GM15510 (cell line): ENCODE data around the gene CARNS1.

ENCODE experiments used
- POLR2A ChIP-seq: IDR thresholded peaks from 3 replicates; pipeline ENCODE4 v1.6.1; 2011; ENCODE audit warnings: borderline replicate concordance; ENCODE audit not compliant: insufficient read length; ENCODE audit errors: extremely low read depth

The CARNS1 gene

DNA sequence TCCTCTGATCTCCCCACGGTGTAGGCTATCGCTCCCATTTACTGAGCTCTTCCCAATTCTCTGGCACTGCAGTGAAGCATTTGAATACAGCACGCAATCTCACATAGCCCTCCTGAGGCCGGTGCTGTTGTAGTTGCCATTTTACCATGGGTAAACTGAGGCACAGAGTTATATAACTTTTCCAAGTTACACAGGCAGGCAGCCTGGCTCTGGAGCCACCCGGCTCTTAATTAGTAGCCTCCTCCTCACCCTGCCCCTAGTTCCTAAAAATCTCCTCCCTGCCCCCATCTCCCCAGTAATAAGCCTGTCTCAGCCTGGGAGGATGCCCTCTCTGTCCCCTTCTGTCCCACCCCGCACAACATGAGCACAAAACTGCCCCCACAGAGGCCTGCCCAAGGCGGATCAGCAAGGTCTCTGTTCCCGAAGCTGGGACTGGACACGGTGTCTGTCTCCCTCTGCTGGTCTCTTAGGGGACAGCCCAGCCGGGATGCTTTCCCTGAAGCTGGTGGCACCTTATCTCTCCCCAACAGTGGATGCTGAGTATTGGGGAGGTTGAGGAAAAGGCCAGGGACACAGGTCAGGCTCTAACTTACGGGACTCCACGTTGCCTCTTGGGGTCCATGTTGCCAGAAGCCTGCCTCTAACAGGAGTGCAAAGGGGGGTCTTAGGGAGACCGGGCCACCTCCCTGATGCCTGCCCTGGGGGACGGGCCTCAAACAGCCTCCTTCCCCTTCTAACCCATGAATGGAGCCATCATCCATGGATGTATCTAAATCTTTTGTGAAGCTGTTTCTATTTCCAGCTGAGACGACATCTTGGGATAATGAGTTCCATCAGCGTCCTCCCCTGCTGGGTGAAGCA lies 33.0 kb upstream of the CARNS1 start:
- no peak for TF ChIP-seq POLR2A

DNA sequence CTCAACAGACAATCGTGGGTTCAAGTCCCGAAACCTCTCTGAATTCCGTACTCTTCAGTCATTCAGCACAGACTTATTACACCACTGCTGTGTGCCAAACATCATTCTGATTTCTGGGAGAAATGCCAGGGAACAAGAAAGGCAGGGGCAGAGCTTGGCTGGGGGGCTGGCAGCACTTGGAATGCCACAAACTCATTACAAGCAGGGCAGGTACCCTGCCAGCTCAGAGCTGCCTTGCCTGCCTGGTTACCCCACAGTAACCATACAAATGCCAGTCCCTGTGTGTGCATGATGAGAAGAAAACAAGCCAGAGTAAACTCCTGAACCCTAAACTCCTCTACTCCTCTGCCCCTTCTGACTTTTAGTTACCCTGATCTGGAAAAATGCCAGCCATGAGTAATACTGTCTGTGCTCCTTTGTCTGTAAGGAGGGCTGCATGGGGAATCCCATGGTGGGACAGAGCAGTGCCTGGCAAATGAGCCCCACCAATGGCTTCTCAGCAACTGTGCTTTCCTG lies 30.6 kb upstream of the CARNS1 start:
- TF ChIP-seq POLR2A = no peak

GRCh38 chr11:67387069-67387468 lies 28.4 kb upstream of the CARNS1 start:
- no peak for TF ChIP-seq POLR2A

- TF ChIP-seq POLR2A = no peak
Measured at GRCh38 chr11:67387518-67387917, 28.0 kb upstream of the CARNS1 start.

DNA sequence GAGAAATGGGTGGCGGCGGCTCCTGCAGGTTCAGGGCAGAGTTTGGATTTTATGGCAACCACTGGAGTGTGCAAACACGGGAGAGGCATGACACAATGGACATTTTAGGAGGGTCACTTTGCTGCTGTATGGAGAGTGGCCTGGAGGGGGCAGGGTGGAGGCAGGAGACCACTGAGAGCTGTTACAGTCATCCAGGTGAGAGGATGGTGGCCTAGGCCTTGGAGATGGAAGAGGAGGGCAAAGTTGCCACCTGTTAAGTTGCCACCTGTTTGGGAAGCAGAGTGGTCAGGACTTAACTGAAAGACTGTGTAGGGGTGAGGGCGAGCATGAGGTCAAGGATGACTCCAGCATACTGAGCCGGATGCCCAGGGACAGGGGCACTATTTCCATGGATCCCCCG lies 26.0 kb upstream of the CARNS1 start:
- no peak for TF ChIP-seq POLR2A

DNA sequence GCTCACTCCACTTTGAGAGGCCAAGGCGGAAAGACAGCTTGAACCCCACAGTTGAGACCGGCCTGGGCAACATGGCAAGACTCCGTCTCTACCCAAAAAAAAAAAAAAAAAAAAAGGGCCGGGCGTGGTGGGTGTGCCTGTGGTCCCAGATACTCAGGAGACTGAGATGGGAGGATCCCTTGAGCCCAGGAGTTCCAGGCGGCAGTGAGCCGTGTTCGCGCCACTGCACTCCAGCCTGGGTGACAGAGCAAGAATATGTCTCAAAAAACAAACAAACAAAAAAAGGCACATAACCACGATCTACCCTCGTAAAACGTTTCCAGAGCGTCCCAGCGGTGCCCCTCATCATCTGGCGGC lies 24.6 kb upstream of the CARNS1 start:
- no peak for TF ChIP-seq POLR2A

GRCh38 chr11:67391304-67392182 lies 23.9 kb upstream of the CARNS1 start, which contains the start of gene RAD9A:
TSS of gene RAD9A (plus strand) at chr11:67391986. CDS start at chr11:67392045, 59 bp downstream.
- TF ChIP-seq POLR2A = peak; percentile 81

DNA sequence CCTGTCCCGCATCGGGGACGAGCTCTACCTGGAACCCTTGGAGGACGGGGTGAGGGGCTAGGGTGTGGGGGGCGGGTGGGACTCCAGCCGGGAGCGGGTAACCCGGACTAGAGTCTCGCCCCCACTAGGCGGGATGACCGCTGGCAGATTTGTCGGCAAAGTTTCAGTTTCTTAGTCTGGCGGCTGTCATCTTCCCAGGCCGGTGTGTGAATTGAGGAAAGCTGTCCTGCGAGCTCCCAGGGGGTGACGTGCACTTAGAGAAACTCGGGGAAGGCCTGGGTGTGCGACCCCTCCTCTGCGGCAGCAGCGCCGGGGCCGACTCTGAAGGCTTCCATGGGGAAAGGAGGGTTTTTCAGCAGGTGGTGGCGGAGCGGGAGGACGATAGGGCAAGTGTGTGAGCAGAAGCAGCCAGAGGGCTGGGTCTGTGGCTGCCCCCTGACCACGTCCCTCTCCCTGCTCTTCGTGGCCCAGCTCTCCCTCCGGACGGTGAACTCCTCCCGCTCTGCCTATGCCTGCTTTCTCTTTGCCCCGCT lies 23.2 kb upstream of the CARNS1 start:
- TF ChIP-seq POLR2A = no peak

DNA sequence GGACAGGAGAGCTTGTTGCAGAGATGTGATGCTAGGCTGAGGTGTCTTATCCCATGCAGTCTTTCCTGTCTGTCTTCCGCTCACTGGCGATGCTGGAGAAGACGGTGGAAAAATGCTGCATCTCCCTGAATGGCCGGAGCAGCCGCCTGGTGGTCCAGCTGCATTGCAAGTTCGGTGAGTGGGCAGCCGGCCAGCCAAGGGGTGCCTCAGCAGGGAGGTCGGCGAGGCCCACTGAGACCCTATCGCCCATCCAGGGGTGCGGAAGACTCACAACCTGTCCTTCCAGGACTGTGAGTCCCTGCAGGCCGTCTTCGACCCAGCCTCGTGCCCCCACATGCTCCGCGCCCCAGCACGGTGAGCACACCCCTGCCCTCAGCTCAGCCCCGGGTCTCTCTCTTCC lies 22.0 kb upstream of the CARNS1 start:
- no peak for TF ChIP-seq POLR2A

DNA sequence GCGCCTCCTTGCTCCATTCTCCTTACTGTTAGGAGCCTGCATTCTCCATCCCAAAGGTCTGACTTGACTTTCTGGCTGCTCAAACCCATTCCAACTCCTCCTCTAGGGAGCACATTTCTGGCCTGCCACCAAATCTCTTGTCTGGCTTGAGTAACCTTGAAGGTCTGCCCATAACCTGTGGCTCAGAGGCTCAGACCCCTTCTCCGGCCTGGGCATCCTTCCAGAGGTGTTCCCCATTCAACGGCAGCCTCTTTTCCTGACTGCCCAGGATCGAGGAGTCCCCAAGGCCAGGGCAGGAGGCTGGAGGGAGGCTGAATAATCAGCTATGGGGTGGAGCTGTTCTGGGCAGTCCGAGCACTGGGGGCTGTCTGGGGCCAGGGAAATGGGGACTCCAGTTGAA lies 21.5 kb upstream of the CARNS1 start:
- TF ChIP-seq POLR2A = no peak

DNA sequence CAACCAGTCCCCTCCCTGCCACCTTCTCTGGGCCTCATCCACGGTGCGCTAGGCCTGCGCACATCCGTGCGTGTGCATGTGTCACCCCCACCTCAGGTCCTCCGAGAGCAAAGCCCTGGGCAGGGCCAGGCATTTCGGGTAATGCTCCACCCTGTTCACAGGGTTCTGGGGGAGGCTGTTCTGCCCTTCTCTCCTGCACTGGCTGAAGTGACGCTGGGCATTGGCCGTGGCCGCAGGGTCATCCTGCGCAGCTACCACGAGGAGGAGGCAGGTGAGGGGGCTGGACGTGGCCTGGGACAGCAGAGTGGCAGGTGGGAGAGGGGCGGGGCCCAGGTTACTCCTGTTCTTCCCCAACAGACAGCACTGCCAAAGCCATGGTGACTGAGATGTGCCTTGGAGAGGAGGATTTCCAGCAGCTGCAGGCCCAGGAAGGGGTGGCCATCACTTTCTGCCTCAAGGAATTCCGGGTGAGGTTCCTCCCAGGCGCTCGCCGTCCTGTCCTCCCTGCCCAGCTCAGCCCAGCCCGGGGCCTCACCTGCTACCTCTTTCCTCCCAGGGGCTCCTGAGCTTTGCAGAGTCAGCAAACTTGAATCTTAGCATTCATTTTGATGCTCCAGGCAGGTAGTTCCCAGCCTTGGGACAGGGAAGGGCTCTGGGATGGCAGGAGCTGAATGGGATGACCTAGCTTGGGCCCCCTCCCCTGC lies 19.8 kb upstream of the CARNS1 start:
- no peak for TF ChIP-seq POLR2A

DNA sequence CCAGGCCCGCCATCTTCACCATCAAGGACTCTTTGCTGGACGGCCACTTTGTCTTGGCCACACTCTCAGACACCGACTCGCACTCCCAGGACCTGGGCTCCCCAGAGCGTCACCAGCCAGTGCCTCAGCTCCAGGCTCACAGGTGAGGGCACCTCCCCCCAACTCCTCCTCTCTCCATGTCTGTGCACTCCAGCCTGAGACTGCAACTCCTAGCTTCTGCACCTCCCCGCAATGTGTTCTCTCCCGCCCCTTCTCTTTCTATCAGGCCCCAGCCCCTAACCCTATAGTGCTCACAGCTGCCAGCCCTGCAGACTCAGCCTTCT lies 19.3 kb upstream of the CARNS1 start:
- no peak for TF ChIP-seq POLR2A

DNA sequence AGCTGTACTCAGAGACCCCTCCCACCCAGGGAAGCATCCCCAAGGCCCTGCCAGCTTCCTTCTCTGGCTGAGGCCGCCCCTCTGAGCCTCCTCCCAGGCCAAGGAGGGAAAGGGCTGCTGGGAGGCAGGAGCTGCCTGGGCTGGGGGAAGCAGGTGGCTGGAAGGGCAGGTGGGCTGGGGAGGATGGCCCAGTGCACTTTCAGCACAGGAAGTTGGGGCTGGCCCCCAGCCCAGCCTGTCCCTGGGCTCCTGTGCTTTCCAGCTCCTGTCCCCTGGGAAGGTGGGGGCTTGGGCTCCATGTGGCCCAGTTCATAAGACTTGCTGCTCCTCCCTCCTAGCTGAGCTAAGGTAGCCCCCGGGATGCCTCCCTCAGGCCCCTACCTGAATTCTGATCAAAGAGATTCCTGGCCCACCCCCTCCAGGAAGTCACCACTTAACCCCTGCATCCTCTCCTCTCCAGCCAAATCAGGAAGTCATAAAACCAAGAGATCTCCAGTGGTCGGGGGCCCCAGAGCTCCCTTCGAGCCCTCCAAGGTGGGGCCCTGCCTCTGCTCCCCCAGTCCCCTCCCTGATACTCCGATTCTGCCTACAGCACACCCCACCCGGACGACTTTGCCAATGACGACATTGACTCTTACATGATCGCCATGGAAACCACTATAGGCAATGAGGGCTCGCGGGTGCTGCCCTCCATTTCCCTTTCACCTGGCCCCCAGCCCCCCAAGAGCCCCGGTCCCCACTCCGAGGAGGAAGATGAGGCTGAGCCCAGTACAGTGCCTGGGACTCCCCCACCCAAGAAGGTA lies 18.7 kb upstream of the CARNS1 start:
- no peak for TF ChIP-seq POLR2A

GRCh38 chr11:67397536-67397935 lies 17.9 kb upstream of the CARNS1 start:
- no peak for TF ChIP-seq POLR2A

GRCh38 chr11:67397986-67398660 lies 17.4 kb upstream of the CARNS1 start:
- TF ChIP-seq POLR2A = no peak
